ENCODE results near the gene ARAP3.
A peak's percentile ranks its signal among the peaks of the same experiment; 100 is the strongest.

ARAP3 gene

GRCh38 chr5:141635646-141636045 lies 46.4 kb downstream of the ARAP3 start:
- peaks cover 3% of the 10 kb centered on the region for H3K36me3 ChIP-seq (ENCODE audit: control insufficient read depth, insufficient read depth, low read length)
- TF ChIP-seq CTCF (IDR thresholded peaks at IDR 0.05; ENCODE audit: insufficient read depth, low read length, poor library complexity, severe bottlenecking) = no peak
- no peak for DNase-seq (ENCODE audit: extremely low read depth, insufficient read length)
- peak overlapping the region; percentile 91 for H3K4me3 ChIP-seq (replicated peaks; ENCODE audit: low read depth, low read length)
- no peaks in the 10 kb centered on the region for H3K27me3 ChIP-seq (replicated peaks; ENCODE audit: control insufficient read depth, insufficient read depth, low read length)

- H3K27me3 ChIP-seq (replicated peaks; ENCODE audit: control insufficient read depth, insufficient read depth, low read length) = no peaks in the 10 kb centered on the region
- DNase-seq (ENCODE audit: extremely low read depth, insufficient read length) = no peak
- no peak for TF ChIP-seq CTCF (IDR thresholded peaks at IDR 0.05; ENCODE audit: insufficient read depth, low read length, poor library complexity, severe bottlenecking)
- peaks cover 4% of the 10 kb centered on the region for H3K36me3 ChIP-seq (ENCODE audit: control insufficient read depth, insufficient read depth, low read length)
- no peak overlapping the region for H3K4me3 ChIP-seq (replicated peaks; ENCODE audit: low read depth, low read length)
Measured at GRCh38 chr5:141634720-141635119, 47.3 kb downstream of the ARAP3 start.

- no peak for TF ChIP-seq CTCF (IDR thresholded peaks at IDR 0.05; ENCODE audit: insufficient read depth, low read length, poor library complexity, severe bottlenecking)
- peak; percentile 56 for DNase-seq (ENCODE audit: extremely low read depth, insufficient read length)
- Histone ChIP-seq H3K36me3 (ENCODE audit: control insufficient read depth, insufficient read depth, low read length) (peaks cover 10% of the 10 kb centered on the region), H3K27me3 (replicated peaks; ENCODE audit: control insufficient read depth, insufficient read depth, low read length) (no peaks in the 10 kb centered on the region), H3K4me3 (replicated peaks; ENCODE audit: low read depth, low read length) (no peak overlapping the region)
Measured at GRCh38 chr5:141633871-141634561, 48.0 kb downstream of the ARAP3 start.

- Histone ChIP-seq H3K36me3 (ENCODE audit: control insufficient read depth, insufficient read depth, low read length) (peaks cover 20% of the 10 kb centered on the region), H3K4me3 (replicated peaks; ENCODE audit: low read depth, low read length) (no peak overlapping the region), H3K27me3 (replicated peaks; ENCODE audit: control insufficient read depth, insufficient read depth, low read length) (no peaks in the 10 kb centered on the region)
- no peak for DNase-seq (ENCODE audit: extremely low read depth, insufficient read length)
- no peak for TF ChIP-seq CTCF (IDR thresholded peaks at IDR 0.05; ENCODE audit: insufficient read depth, low read length, poor library complexity, severe bottlenecking)
Measured at GRCh38 chr5:141632650-141633049, 49.4 kb downstream of the ARAP3 start.

- Histone ChIP-seq H3K36me3 (ENCODE audit: control insufficient read depth, insufficient read depth, low read length) (peaks cover 28% of the 10 kb centered on the region), H3K27me3 (replicated peaks; ENCODE audit: control insufficient read depth, insufficient read depth, low read length) (no peaks in the 10 kb centered on the region), H3K4me3 (replicated peaks; ENCODE audit: low read depth, low read length) (no peak overlapping the region)
- DNase-seq (ENCODE audit: extremely low read depth, insufficient read length) = no peak
- TF ChIP-seq CTCF (IDR thresholded peaks at IDR 0.05; ENCODE audit: insufficient read depth, low read length, poor library complexity, severe bottlenecking) = no peak
Measured at GRCh38 chr5:141630570-141631140, 51.4 kb downstream of the ARAP3 start.
